IPS-15b (cell line): ENCODE data around the gene RCOR3.

ENCODE experiments used
- H3K27me3 ChIP-seq: one replicate; pipeline ENCODE4 v1.6.1; 2013; ENCODE audit warnings: low read length; ENCODE audit not compliant: control insufficient read depth, insufficient read depth
- H3K36me3 ChIP-seq: one replicate; pipeline ENCODE4 v1.6.1; 2013; ENCODE audit warnings: low read length; ENCODE audit not compliant: control insufficient read depth, insufficient read depth
- H3K4me1 ChIP-seq: one replicate; pipeline ENCODE4 v1.6.1; 2013; ENCODE audit warnings: mild to moderate bottlenecking, low read length; ENCODE audit not compliant: control insufficient read depth, insufficient read depth
- H3K4me3 ChIP-seq: one replicate; pipeline ENCODE4 v1.5.1; 2013; ENCODE audit warnings: low read depth, low read length
- H3K9ac ChIP-seq: one replicate; pipeline ENCODE4 v1.6.1; 2013; ENCODE audit warnings: low read depth, mild to moderate bottlenecking, low read length
- H3K9me3 ChIP-seq: one replicate; pipeline ENCODE4 v1.6.1; 2013; ENCODE audit warnings: mild to moderate bottlenecking, low read length; ENCODE audit not compliant: control insufficient read depth, insufficient read depth

The RCOR3 gene

GRCh38 chr1:211328084-211328694 is 69.0 kb downstream of the RCOR3 start:
- peaks cover 8% of the 10 kb centered on the region for H3K27me3 ChIP-seq
- H3K4me1 ChIP-seq: peaks cover 18% of the 10 kb centered on the region
- H3K9me3 ChIP-seq: no peaks in the 10 kb centered on the region
- H3K36me3 ChIP-seq: no peaks in the 10 kb centered on the region
- no peak overlapping the region for H3K9ac ChIP-seq
- H3K4me3 ChIP-seq: peak overlapping the region; percentile 72

- Histone ChIP-seq H3K9ac (no peak overlapping the region), H3K27me3 (peaks cover 8% of the 10 kb centered on the region), H3K9me3 (no peaks in the 10 kb centered on the region), H3K4me1 (peaks cover 18% of the 10 kb centered on the region), H3K4me3 (no peak overlapping the region), H3K36me3 (no peaks in the 10 kb centered on the region)
These were observed 69.8 kb downstream of the RCOR3 start for GRCh38 chr1:211328866-211329475.

GRCh38 chr1:211329764-211330201 is 70.6 kb downstream of the RCOR3 start:
- no peak overlapping the region for H3K4me3 ChIP-seq
- H3K9me3 ChIP-seq: no peaks in the 10 kb centered on the region
- H3K27me3 ChIP-seq: peaks cover 8% of the 10 kb centered on the region
- H3K4me1 ChIP-seq: peaks cover 18% of the 10 kb centered on the region
- H3K9ac ChIP-seq: no peak overlapping the region
- H3K36me3 ChIP-seq: no peaks in the 10 kb centered on the region

- H3K36me3 ChIP-seq: no peaks in the 10 kb centered on the region
- peaks cover 8% of the 10 kb centered on the region for H3K27me3 ChIP-seq
- no peak overlapping the region for H3K4me3 ChIP-seq
- no peaks in the 10 kb centered on the region for H3K9me3 ChIP-seq
- peaks cover 18% of the 10 kb centered on the region for H3K4me1 ChIP-seq
- H3K9ac ChIP-seq: no peak overlapping the region
These were observed 71.2 kb downstream of the RCOR3 start for GRCh38 chr1:211330282-211330936.

GRCh38 chr1:211331011-211331709 is 72.0 kb downstream of the RCOR3 start:
- Histone ChIP-seq H3K4me1 (peaks cover 18% of the 10 kb centered on the region), H3K9ac (no peak overlapping the region)

GRCh38 chr1:211332036-211332616 is 73.0 kb downstream of the RCOR3 start:
- H3K27me3 ChIP-seq: peaks cover 5% of the 10 kb centered on the region
- H3K9ac ChIP-seq: no peak overlapping the region
- no peak overlapping the region for H3K4me3 ChIP-seq
- H3K4me1 ChIP-seq: peaks cover 18% of the 10 kb centered on the region
- no peaks in the 10 kb centered on the region for H3K36me3 ChIP-seq
- no peaks in the 10 kb centered on the region for H3K9me3 ChIP-seq

More at GRCh38 chr1:211331011-211331709, 72.0 kb downstream of the RCOR3 start:
- Histone ChIP-seq H3K9me3 (no peaks in the 10 kb centered on the region), H3K27me3 (peaks cover 5% of the 10 kb centered on the region), H3K36me3 (no peaks in the 10 kb centered on the region), H3K4me3 (no peak overlapping the region)

GRCh38 chr1:211332830-211333229 is 73.7 kb downstream of the RCOR3 start:
- Histone ChIP-seq H3K9me3 (no peaks in the 10 kb centered on the region), H3K27me3 (peaks cover 5% of the 10 kb centered on the region), H3K4me1 (peaks cover 14% of the 10 kb centered on the region), H3K4me3 (no peak overlapping the region), H3K9ac (no peak overlapping the region), H3K36me3 (no peaks in the 10 kb centered on the region)

GRCh38 chr1:211333906-211334305 is 74.7 kb downstream of the RCOR3 start:
- Histone ChIP-seq H3K4me3 (no peak overlapping the region), H3K27me3 (no peaks in the 10 kb centered on the region), H3K36me3 (no peaks in the 10 kb centered on the region), H3K4me1 (peaks cover 8% of the 10 kb centered on the region), H3K9me3 (no peaks in the 10 kb centered on the region), H3K9ac (no peak overlapping the region)

- H3K9ac ChIP-seq: no peak overlapping the region
- no peaks in the 10 kb centered on the region for H3K27me3 ChIP-seq
- H3K4me3 ChIP-seq: no peak overlapping the region
- H3K36me3 ChIP-seq: no peaks in the 10 kb centered on the region
- no peaks in the 10 kb centered on the region for H3K9me3 ChIP-seq
- peaks cover 8% of the 10 kb centered on the region for H3K4me1 ChIP-seq
These were observed 75.8 kb downstream of the RCOR3 start for GRCh38 chr1:211334986-211335385.

- peaks cover 6% of the 10 kb centered on the region for H3K4me1 ChIP-seq
- H3K36me3 ChIP-seq: no peaks in the 10 kb centered on the region
- H3K27me3 ChIP-seq: no peaks in the 10 kb centered on the region
- H3K9ac ChIP-seq: no peak overlapping the region
- H3K9me3 ChIP-seq: no peaks in the 10 kb centered on the region
- no peak overlapping the region for H3K4me3 ChIP-seq
These were observed 76.5 kb downstream of the RCOR3 start for GRCh38 chr1:211335522-211336157.

- Histone ChIP-seq H3K4me3 (no peak overlapping the region), H3K36me3 (no peaks in the 10 kb centered on the region), H3K27me3 (no peaks in the 10 kb centered on the region), H3K9ac (no peak overlapping the region), H3K9me3 (no peaks in the 10 kb centered on the region), H3K4me1 (peaks cover 6% of the 10 kb centered on the region)
These were observed 77.0 kb downstream of the RCOR3 start for GRCh38 chr1:211336161-211336560.
